ENCODE data around the gene CPEB4.

GRCh38 chr5:173925449-173926071 is 37.4 kb downstream of the CPEB4 start:
- TF ChIP-seq CTCF (IDR thresholded peaks at IDR 0.05; ENCODE audit: low read depth, low read length): peak; percentile 82
- TF ChIP-seq EZH2phosphoT487 (IDR thresholded peaks at IDR 0.05; ENCODE audit: low read depth): no peak

Data from OCI-LY3 (cell line).